IPS-18a (cell line): ENCODE measurements around the gene TBR1.
A peak's percentile ranks its signal among the peaks of the same experiment; 100 is the strongest.

Source experiments
- H3K27ac ChIP-seq: one replicate; pipeline ENCODE4 v1.5.1; 2013; ENCODE audit warnings: low read length
- H3K27me3 ChIP-seq: one replicate; pipeline ENCODE4 v1.6.1; 2013; ENCODE audit warnings: mild to moderate bottlenecking, low read length; ENCODE audit not compliant: control insufficient read depth, insufficient read depth
- H3K36me3 ChIP-seq: one replicate; pipeline ENCODE4 v1.6.1; 2013; ENCODE audit warnings: low read depth, low read length; ENCODE audit not compliant: control insufficient read depth
- H3K4me1 ChIP-seq: one replicate; pipeline ENCODE4 v1.6.1; 2013; ENCODE audit warnings: low read depth, low read length; ENCODE audit not compliant: control insufficient read depth
- H3K4me3 ChIP-seq: one replicate; pipeline ENCODE4 v1.5.1; 2013; ENCODE audit warnings: low read length
- H3K9ac ChIP-seq: one replicate; pipeline ENCODE4 v1.6.1; 2013; ENCODE audit warnings: mild to moderate bottlenecking, low read length, moderate library complexity
- H3K9me3 ChIP-seq: one replicate; pipeline ENCODE4 v1.6.1; 2013; ENCODE audit warnings: low read depth, low read length; ENCODE audit not compliant: control insufficient read depth

TBR1 gene

GRCh38 chr2:161416708-161417437, 776 bp downstream of the TBR1 start:
- H3K4me3 ChIP-seq: no peak overlapping the region
- H3K36me3 ChIP-seq: no peaks in the 10 kb centered on the region
- peaks cover 100% of the 10 kb centered on the region for H3K27me3 ChIP-seq
- no peak overlapping the region for H3K27ac ChIP-seq
- peaks cover 39% of the 10 kb centered on the region for H3K4me1 ChIP-seq
- H3K9me3 ChIP-seq: no peaks in the 10 kb centered on the region
- H3K9ac ChIP-seq: no peak overlapping the region

GRCh38 chr2:161417438-161418274, 1.6 kb downstream of the TBR1 start:
- Histone ChIP-seq H3K27me3 (peaks cover 100% of the 10 kb centered on the region), H3K4me1 (peaks cover 39% of the 10 kb centered on the region), H3K4me3 (no peak overlapping the region), H3K36me3 (no peaks in the 10 kb centered on the region), H3K27ac (no peak overlapping the region), H3K9ac (no peak overlapping the region), H3K9me3 (no peaks in the 10 kb centered on the region)

GRCh38 chr2:161418275-161418714, 2.2 kb downstream of the TBR1 start:
- Histone ChIP-seq H3K9me3 (no peaks in the 10 kb centered on the region), H3K27ac (no peak overlapping the region), H3K9ac (no peak overlapping the region), H3K4me1 (peaks cover 37% of the 10 kb centered on the region), H3K27me3 (peaks cover 100% of the 10 kb centered on the region), H3K36me3 (no peaks in the 10 kb centered on the region), H3K4me3 (peak overlapping the region; percentile 46)

GRCh38 chr2:161418715-161419637, 2.9 kb downstream of the TBR1 start:
- Histone ChIP-seq H3K36me3 (no peaks in the 10 kb centered on the region), H3K27ac (no peak overlapping the region), H3K4me1 (peaks cover 30% of the 10 kb centered on the region), H3K9me3 (no peaks in the 10 kb centered on the region), H3K27me3 (peaks cover 100% of the 10 kb centered on the region), H3K4me3 (peak overlapping the region; percentile 46), H3K9ac (no peak overlapping the region)

DNA sequence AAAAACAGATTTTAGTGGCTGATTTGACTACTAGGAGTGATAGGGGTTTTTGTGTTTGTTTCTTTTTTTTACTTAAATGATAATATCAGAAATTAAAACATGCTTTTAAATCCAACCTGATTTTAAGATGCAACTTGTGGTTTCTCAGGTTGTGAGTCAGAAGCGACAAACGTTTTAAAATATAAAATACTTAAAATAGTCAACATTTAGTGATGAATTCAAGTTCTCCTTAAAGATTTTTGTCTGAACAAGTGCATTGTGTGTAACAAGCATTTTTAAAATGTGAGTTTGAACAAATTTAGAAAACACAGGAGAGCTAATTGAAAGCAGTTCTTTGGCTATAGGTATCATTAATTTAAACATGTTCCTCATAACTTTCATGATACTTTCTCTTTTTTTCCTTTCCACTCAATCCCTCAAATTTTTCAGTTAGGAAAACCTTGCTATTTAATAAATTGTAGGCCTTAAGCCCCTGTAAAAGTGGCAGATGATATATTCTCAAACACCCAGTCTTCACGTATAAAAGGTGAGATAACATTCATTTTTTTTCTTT, 3.6 kb downstream of the TBR1 start:
- Histone ChIP-seq H3K36me3 (no peaks in the 10 kb centered on the region), H3K4me1 (peaks cover 34% of the 10 kb centered on the region), H3K9me3 (no peaks in the 10 kb centered on the region), H3K4me3 (no peak overlapping the region), H3K27me3 (peaks cover 100% of the 10 kb centered on the region), H3K9ac (no peak overlapping the region), H3K27ac (no peak overlapping the region)

- Histone ChIP-seq H3K27me3 (peaks cover 100% of the 10 kb centered on the region), H3K9ac (no peak overlapping the region), H3K4me1 (peaks cover 35% of the 10 kb centered on the region), H3K4me3 (no peak overlapping the region), H3K36me3 (no peaks in the 10 kb centered on the region), H3K9me3 (peaks cover 3% of the 10 kb centered on the region), H3K27ac (no peak overlapping the region)
These were observed 4.4 kb downstream of the TBR1 start for GRCh38 chr2:161420406-161421074.

- H3K36me3 ChIP-seq: no peaks in the 10 kb centered on the region
- no peak overlapping the region for H3K9ac ChIP-seq
- peaks cover 100% of the 10 kb centered on the region for H3K27me3 ChIP-seq
These were observed 5.6 kb downstream of the TBR1 start for GRCh38 chr2:161421686-161422085.

GRCh38 chr2:161422816-161423403, 6.8 kb downstream of the TBR1 start:
- Histone ChIP-seq H3K9ac (no peak overlapping the region), H3K9me3 (peaks cover 3% of the 10 kb centered on the region), H3K27me3 (peaks cover 100% of the 10 kb centered on the region), H3K4me3 (peak overlapping the region; percentile 48), H3K4me1 (peaks cover 18% of the 10 kb centered on the region), H3K36me3 (no peaks in the 10 kb centered on the region), H3K27ac (no peak overlapping the region)

More at GRCh38 chr2:161421686-161422085, 5.6 kb downstream of the TBR1 start:
- no peak overlapping the region for H3K27ac ChIP-seq
- H3K4me3 ChIP-seq: no peak overlapping the region
- peaks cover 26% of the 10 kb centered on the region for H3K4me1 ChIP-seq
- H3K9me3 ChIP-seq: peaks cover 3% of the 10 kb centered on the region

DNA sequence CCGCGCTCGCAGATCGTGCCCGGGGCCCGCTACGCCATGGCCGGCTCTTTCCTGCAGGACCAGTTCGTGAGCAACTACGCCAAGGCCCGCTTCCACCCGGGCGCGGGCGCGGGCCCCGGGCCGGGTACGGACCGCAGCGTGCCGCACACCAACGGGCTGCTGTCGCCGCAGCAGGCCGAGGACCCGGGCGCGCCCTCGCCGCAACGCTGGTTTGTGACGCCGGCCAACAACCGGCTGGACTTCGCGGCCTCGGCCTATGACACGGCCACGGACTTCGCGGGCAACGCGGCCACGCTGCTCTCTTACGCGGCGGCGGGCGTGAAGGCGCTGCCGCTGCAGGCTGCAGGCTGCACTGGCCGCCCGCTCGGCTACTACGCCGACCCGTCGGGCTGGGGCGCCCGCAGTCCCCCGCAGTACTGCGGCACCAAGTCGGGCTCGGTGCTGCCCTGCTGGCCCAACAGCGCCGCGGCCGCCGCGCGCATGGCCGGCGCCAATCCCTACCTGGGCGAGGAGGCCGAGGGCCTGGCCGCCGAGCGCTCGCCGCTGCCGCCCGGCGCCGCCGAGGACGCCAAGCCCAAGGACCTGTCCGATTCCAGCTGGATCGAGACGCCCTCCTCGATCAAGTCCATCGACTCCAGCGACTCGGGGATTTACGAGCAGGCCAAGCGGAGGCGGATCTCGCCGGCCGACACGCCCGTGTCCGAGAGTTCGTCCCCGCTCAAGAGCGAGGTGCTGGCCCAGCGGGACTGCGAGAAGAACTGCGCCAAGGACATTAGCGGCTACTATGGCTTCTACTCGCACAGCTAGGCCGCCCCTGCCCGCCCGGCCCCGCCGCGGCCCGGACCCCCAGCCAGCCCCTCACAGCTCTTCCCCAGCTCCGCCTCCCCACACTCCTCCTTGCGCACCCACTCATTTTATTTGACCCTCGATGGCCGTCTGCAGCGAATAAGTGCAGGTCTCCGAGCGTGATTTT, 7.6 kb downstream of the TBR1 start:
- Histone ChIP-seq H3K4me1 (peaks cover 14% of the 10 kb centered on the region), H3K9ac (no peak overlapping the region), H3K27me3 (peaks cover 100% of the 10 kb centered on the region), H3K36me3 (no peaks in the 10 kb centered on the region), H3K9me3 (peaks cover 3% of the 10 kb centered on the region), H3K27ac (no peak overlapping the region), H3K4me3 (peak overlapping the region; percentile 48)
